Smooth muscle cell (in vitro differentiated cells): ENCODE measurements around the gene R3HDM4. TPM values are rescaled to one million over a fixed set of nuclear protein-coding genes. Genes with fewer than 3 reads are reported as not detected.

Experiments
- DNase-seq: peaks from one replicate; lab custom pipeline; 2025; ENCODE audit not compliant: unreplicated experiment; lab: John Stamatoyannopoulos, UW
- H2AFZ ChIP-seq: fragments of 200-600 bp; sonication (generic); 2 replicates; pipeline ENCODE4 v1.6.0; 2016; ENCODE audit warnings: antibody characterized with exemption, low read depth, mild to moderate bottlenecking
- H3F3A ChIP-seq: fragments of 200-600 bp; sonication (generic); 2 replicates; pipeline ENCODE4 v1.6.0; 2017; ENCODE audit warnings: antibody characterized with exemption, low read depth
- H3K27ac ChIP-seq: fragments of 200-600 bp; sonication (generic); 2 replicates; pipeline ENCODE4 v1.5.1; 2016; ENCODE audit warnings: low read depth, mild to moderate bottlenecking
- H3K27me3 ChIP-seq: fragments of 200-600 bp; sonication (generic); 2 replicates; pipeline ENCODE4 v1.6.1; 2016; ENCODE audit warnings: low read depth, mild to moderate bottlenecking
- H3K36me3 ChIP-seq: fragments of 200-600 bp; sonication (generic); 2 replicates; pipeline ENCODE4 v1.5.1; 2016; ENCODE audit warnings: low read depth
- H3K4me1 ChIP-seq: fragments of 200-600 bp; sonication (generic); 2 replicates; pipeline ENCODE4 v1.5.1; 2016; ENCODE audit warnings: low read depth
- H3K4me2 ChIP-seq: fragments of 200-600 bp; sonication (generic); 2 replicates; pipeline ENCODE4 v1.6.0; 2016; ENCODE audit warnings: mild to moderate bottlenecking
- H3K4me3 ChIP-seq: fragments of 200-600 bp; sonication (generic); 2 replicates; pipeline ENCODE4 v1.5.1; 2016; ENCODE audit warnings: mild to moderate bottlenecking
- H3K79me2 ChIP-seq: fragments of 200-600 bp; sonication (generic); 2 replicates; pipeline ENCODE4 v1.6.0; 2016; ENCODE audit warnings: low read depth, mild to moderate bottlenecking
- H3K9ac ChIP-seq: fragments of 200-600 bp; sonication (generic); 2 replicates; pipeline ENCODE4 v1.6.0; 2016; ENCODE audit warnings: low read depth
- H3K9me3 ChIP-seq: fragments of 200-600 bp; sonication (generic); replicated peaks from 2 replicates; pipeline ENCODE4 v1.5.1; 2016; ENCODE audit warnings: low read depth
- H4K20me1 ChIP-seq: fragments of 200-600 bp; sonication (generic); 2 replicates; pipeline ENCODE4 v1.6.0; 2016; ENCODE audit warnings: low read depth
- WGBS: methylation state at CpG from one replicate; pipeline ENCODE4 v1.1.7; 2016; ENCODE audit warnings: low lambda C conversion rate; 5-methylcytosine and 5-hydroxymethylcytosine counted together
- polyA plus RNA-seq: library from polyadenylated mRNA; unstranded; fragments of >200 nt; fragmentation: Nextera tagmentation; extraction: Ambion mirVana; gene quantifications from 2 replicates; pipeline ENCODE4 v1.2.1, GENCODE V29; 2016
- total RNA-seq: library from RNA; depleted of rRNA; stranded (reverse); fragments of >200 nt; gene quantifications from 2 replicates; pipeline ENCODE4 v1.2.3, GENCODE V29; 2014
- TF ChIP-seq, protein P1 (sequence below): fragments of 200-600 bp; sonication (generic); IDR thresholded peaks from 2 replicates; pipeline ENCODE4 v1.5.1; 2017; ENCODE audit warnings: borderline replicate concordance, mild to moderate bottlenecking, antibody characterized with exemption; ENCODE audit not compliant: insufficient read depth, poor library complexity, severe bottlenecking

Gene R3HDM4
- total and polyA plus RNA-seq, 2 experiments from 2014 or later, result 42.3 to 69.4 TPM

GRCh38 chr19:955803-956765 lies 43.1 kb upstream of the R3HDM4 start:
- peaks cover 84% of the 10 kb centered on the region for H3K79me2 ChIP-seq
- peaks cover 46% of the 10 kb centered on the region for H3F3A ChIP-seq
- H2AFZ ChIP-seq, result no peak overlapping the region
- DNase-seq, result no peak
- peaks cover 51% of the 10 kb centered on the region for H3K4me1 ChIP-seq
- H3K27me3 ChIP-seq, result no peaks in the 10 kb centered on the region
- H3K27ac ChIP-seq, result peak overlapping the region; percentile 95
- peak overlapping the region; percentile 86 for H3K9ac ChIP-seq
- H3K4me3 ChIP-seq, result peak overlapping the region; percentile 31
- H3K9me3 ChIP-seq, result no peaks in the 10 kb centered on the region
- WGBS, result 52% methylated on average over 54 of the region's 55 CpGs
- H3K36me3 ChIP-seq, result no peaks in the 10 kb centered on the region
- H4K20me1 ChIP-seq, result peaks cover 42% of the 10 kb centered on the region
- TF ChIP-seq, protein P1, sequence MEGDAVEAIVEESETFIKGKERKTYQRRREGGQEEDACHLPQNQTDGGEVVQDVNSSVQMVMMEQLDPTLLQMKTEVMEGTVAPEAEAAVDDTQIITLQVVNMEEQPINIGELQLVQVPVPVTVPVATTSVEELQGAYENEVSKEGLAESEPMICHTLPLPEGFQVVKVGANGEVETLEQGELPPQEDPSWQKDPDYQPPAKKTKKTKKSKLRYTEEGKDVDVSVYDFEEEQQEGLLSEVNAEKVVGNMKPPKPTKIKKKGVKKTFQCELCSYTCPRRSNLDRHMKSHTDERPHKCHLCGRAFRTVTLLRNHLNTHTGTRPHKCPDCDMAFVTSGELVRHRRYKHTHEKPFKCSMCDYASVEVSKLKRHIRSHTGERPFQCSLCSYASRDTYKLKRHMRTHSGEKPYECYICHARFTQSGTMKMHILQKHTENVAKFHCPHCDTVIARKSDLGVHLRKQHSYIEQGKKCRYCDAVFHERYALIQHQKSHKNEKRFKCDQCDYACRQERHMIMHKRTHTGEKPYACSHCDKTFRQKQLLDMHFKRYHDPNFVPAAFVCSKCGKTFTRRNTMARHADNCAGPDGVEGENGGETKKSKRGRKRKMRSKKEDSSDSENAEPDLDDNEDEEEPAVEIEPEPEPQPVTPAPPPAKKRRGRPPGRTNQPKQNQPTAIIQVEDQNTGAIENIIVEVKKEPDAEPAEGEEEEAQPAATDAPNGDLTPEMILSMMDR, result no peak
- H3K4me2 ChIP-seq, result peak overlapping the region; percentile 85

GRCh38 chr19:954672-955494 lies 41.9 kb upstream of the R3HDM4 start:
- Histone ChIP-seq H3K4me1 (peaks cover 51% of the 10 kb centered on the region), H3K4me2 (peak overlapping the region; percentile 85), H3K27me3 (no peaks in the 10 kb centered on the region), H4K20me1 (peaks cover 40% of the 10 kb centered on the region), H3K27ac (peak overlapping the region; percentile 95), H3K4me3 (no peak overlapping the region), H2AFZ (no peak overlapping the region), H3F3A (peaks cover 49% of the 10 kb centered on the region), H3K9ac (no peak overlapping the region), H3K79me2 (peaks cover 73% of the 10 kb centered on the region), H3K36me3 (no peaks in the 10 kb centered on the region), H3K9me3 (no peaks in the 10 kb centered on the region)
- TF ChIP-seq, protein P1, result no peak
- 42% methylated on average over 21 of the region's 43 CpGs for WGBS
- DNase-seq, result no peak

DNA sequence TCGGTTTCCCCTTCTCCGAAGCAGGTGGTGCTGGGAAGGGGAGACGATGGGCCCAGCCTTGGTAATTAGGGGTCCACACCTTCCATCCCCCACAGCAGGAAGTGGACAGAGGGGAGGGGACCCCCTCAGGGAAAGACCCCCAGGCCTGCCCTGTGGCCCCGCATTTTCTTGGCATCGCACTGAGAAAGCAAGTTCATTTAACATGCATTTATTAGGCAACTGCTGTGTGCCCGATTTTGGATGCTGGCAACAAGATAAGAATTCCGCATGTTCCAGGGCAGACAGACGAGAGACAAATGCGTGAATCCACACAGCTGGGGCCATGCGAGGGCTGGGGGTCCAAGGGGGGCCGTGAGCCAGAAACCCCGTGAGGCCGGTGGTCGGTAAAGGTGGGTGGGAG lies 41.3 kb upstream of the R3HDM4 start:
- H3K79me2 ChIP-seq, result peaks cover 72% of the 10 kb centered on the region
- peaks cover 39% of the 10 kb centered on the region for H4K20me1 ChIP-seq
- no peak for DNase-seq
- TF ChIP-seq, protein P1, result no peak
- no peaks in the 10 kb centered on the region for H3K36me3 ChIP-seq
- no peak overlapping the region for H3K4me3 ChIP-seq
- H3K9me3 ChIP-seq, result no peaks in the 10 kb centered on the region
- H3K4me2 ChIP-seq, result peak overlapping the region; percentile 85
- peaks cover 46% of the 10 kb centered on the region for H3F3A ChIP-seq
- WGBS, result 37% methylated on average over 11 of the region's 14 CpGs
- H2AFZ ChIP-seq, result no peak overlapping the region
- no peaks in the 10 kb centered on the region for H3K27me3 ChIP-seq
- H3K4me1 ChIP-seq, result peaks cover 51% of the 10 kb centered on the region
- H3K9ac ChIP-seq, result no peak overlapping the region
- H3K27ac ChIP-seq, result peak overlapping the region; percentile 95
